ENCODE results near the gene LINC01488.

The LINC01488 gene

DNA sequence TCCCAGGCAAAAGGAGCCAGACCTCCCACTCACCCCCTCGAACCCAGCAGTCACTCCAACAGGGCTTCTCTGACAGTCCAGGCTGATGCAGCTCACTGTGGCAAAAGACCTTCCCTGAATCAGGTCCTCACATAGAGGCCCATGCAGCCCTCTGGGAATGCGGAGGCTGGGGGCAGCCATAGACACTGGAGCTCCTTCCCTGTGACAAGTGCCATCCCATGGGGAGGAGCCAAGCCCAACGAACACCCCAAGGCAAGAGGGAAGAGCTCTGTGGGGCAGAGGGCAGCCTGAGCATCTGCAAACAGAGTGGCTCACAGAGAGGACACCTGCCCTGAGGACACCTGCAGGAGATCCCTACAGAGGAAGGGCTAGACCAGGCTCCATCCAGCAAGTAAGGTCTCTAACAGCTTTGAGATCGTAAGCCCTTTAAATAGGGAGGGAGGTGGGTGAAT is at the start of gene LINC01488:
LINC01488 (plus strand) TSS at position 271 of the 452 bp plus-strand sequence.
- DNase-seq: no peak

DNA sequence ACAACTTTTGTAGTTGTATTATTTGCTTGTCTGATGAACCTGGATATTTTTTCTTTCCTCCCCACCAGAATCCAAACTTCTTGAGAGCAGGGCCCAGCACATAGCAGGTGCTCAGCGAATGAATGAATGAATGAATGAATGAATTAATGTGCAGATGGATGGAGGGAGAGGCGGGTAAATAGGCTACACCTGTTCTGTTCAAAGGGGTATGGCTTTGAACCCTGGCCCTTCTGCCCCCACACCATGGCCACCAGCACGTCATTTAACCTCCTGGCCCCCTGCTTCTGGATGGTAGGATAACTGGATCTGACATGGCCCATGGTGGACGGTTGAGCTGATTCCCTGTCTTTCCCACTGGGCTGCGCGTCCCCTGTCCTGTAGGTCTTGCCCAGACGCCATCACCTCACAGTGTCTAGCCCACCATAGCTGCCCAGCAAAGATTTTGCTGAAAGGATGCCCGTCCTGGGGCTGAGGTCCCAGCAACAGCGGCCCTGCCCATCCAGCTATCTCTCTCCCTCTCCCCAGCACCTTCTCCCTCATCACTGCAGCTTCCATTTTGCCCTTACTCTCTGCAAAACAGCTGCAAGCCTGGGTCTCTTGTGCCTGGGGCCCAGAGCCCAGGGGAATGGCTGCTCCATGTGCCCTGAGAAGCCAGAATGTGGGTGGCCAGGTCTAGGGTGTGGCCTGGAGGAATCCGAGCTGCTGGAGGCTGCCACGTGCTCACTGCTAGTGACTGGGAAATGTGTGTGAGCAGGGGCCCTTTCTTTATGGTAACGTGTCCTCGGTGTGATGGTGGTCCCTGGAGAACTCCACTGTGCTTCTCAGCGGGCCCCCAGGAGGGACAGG is 49.3 kb upstream of the LINC01488 start:
- no peak for DNase-seq

DNA sequence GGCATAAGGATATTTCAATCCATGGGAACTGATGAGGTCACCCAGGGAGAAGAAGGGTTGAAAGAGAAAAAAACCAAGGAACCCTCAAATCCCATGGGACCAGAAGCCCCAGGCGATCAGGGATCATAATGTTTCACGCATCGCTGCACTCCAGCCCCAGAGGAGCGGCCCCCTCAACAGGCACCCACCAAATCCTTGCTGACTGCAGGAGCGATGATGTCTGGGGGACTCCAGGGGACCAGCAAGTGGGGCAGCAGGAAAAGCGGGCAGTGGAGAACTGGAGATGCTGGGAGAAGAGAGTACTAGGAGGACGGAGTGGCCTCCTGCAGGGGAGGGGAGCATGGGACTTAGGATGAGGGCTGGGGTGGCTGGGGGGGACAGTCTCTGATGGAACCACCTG is 47.7 kb upstream of the LINC01488 start:
- no peak for DNase-seq

DNA sequence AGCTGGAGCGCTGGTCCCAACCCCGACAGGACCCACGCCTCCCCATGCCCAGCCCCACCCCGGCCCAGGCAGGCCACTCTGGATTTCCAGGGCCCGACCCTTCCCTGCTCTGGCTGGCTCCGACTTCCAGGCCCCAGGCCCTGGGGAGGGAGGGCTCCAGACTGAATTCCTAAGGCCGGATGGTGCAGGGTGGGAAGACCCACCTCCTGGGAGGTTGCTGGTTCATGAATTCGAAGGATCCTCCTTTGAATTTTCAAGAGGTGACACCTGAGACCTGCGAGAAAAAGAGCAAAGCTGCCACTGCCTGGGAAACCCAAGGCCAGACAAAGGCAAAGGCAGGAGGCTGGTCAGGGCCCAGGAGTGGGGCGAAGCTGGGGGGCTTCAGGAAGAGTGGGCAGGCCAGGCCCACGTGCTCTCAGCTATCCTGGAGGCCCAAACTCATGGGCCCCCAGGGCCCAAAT is 47.0 kb upstream of the LINC01488 start:
- DNase-seq: no peak

DNA sequence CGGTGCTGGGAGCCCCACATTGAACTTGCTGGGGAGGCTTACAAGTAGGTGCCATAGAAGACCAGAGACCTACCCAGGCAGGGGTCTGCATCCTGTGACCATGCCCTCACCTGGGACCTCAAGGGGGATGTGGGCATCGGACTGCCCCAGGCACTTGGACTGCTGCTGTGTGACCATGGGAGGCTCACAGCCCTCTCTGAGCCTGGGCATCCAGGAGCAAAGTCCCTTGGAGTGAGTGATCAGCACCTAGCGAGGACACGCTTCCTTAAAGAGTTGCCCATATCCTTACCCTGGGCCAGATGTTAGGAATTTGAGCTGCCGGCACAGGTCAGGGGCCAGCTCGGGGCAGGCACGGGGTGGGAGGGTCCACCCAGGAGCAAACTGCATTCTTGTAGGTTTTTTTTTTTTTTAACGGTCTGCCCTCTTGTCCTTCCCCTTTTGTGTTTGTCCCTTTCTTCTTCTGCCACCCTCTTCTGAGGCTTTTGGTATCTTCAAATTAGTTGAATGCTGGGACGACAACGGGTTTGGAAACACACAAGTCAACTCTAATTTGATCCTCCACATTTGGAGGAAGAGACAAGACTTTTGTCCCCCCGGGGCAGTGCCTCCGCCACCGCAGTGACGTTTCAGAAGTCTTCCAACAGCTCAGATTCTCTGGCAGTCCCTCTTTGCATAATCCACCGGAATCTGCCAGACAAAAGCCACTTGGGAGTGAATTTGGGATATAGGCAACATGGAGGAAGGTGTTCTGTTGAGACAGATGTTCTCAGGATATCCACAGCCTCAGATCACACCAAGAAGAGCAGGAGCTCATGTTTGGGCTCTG is 46.1 kb upstream of the LINC01488 start:
- no peak for DNase-seq

GRCh38 chr11:69436041-69436982 is 45.2 kb upstream of the LINC01488 start:
- DNase-seq: no peak

- DNase-seq: no peak
These were observed 44.2 kb upstream of the LINC01488 start for GRCh38 chr11:69437001-69437875.

GRCh38 chr11:69437876-69438205 is 43.6 kb upstream of the LINC01488 start:
- no peak for DNase-seq

DNA sequence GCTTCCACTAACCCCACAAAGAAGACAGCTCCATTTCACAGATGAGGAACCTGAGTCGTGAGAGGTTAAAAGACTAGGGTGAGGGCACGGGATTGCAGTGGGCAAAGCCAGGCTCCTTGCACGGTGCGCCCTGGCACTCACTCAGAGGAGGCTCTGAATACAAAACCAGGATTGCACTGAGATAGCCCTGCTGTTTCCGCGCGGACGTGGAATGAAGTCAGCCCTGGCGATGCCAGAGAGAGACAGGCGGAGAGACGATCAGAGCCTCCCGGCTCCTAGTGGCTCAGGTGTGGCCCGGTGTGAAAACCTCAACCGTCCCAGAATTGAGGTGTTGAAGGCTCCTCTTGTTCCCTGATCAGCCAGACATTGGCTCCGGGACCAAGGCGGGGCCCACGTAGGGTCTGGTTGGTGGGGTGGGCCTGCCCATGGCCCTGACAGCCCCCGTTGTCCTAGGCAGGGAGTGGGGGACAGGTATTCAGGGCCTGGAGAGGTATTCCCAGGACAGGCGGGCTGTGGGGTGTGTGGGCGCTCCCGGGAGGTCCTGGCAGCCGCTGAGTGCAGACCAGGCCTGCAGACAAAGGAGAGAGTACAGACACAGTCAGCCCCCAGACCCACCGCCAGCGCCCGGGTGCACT is 43.1 kb upstream of the LINC01488 start:
- DNase-seq: no peak

GRCh38 chr11:69439127-69439526 is 42.3 kb upstream of the LINC01488 start:
- DNase-seq: no peak

GRCh38 chr11:69439651-69440464 is 41.6 kb upstream of the LINC01488 start:
- no peak for DNase-seq

DNA sequence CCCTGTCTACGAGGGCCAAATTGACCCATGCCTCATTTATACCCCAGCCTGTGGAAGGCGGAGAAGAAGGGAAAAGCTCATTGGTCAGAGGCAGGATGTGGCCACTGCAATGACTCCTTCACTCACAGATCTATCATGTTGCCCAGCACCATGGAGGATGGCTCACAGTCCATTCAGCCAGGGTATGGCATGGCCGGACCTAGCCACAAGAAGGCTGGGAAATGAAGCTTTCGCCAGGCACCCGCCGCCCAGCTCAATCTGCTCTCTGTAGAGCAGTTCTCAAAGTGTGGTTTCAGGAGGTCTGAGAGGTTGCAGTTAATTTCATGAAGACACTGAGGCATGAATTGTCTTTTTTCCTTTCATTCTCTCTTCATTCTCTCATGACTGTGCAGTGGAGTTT is 40.6 kb upstream of the LINC01488 start:
- DNase-seq: no peak

- DNase-seq: no peak
These were observed 39.3 kb upstream of the LINC01488 start for GRCh38 chr11:69442012-69442806.

GRCh38 chr11:69442807-69443137 is 38.7 kb upstream of the LINC01488 start:
- DNase-seq: no peak

- DNase-seq: no peak
These were observed 38.1 kb upstream of the LINC01488 start for GRCh38 chr11:69443138-69443967.

- DNase-seq: no peak
These were observed 37.5 kb upstream of the LINC01488 start for GRCh38 chr11:69443968-69444364.

GRCh38 chr11:69444381-69445130 is 36.9 kb upstream of the LINC01488 start:
- DNase-seq: no peak

GRCh38 chr11:69445131-69445470 is 36.4 kb upstream of the LINC01488 start:
- DNase-seq: no peak
